ENCODE measurements around the gene GRIN2C.

DNA sequence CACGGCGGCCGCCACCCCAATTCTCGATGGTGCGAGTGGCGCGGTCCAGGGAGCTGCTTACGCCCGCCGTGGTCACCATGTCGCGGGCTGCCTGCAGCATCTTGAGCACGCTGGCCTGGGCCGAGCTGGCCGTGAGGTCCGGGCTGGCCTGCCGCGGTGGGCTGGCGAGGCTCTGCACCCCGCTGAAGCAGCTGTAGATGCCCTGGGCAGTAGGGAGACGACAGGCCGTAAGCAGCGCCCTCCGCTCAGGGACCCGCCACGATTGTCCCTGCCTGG, 16.4 kb downstream of the GRIN2C start:
- TF ChIP-seq CTCF (IDR thresholded peaks at IDR 0.05; ENCODE audit: extremely low read depth in 1 of 2, insufficient read depth in 1 of 2, low read depth in 1 of 2, low read length in 2 of 2) (no peak), POLR2A (IDR thresholded peaks at IDR 0.05; ENCODE audit: low read depth, low read length) (no peak)
